GM23248 (cell line): Measurements from ENCODE around the gene SULT1C4.

Experiments used
- EZH2 ChIP-seq: fragments of 200-600 bp; sonication (generic); IDR thresholded peaks from 2 replicates; pipeline ENCODE4 v1.6.1; 2018; ENCODE audit warnings: antibody characterized with exemption, mild to moderate bottlenecking; ENCODE audit not compliant: insufficient read depth, poor library complexity, severe bottlenecking
- EZH2phosphoT487 ChIP-seq: fragments of 200-600 bp; sonication (generic); IDR thresholded peaks from 2 replicates; pipeline ENCODE4 v1.6.1; 2018; ENCODE audit warnings: antibody characterized with exemption, moderate library complexity, mild to moderate bottlenecking, low read depth; ENCODE audit not compliant: insufficient read depth

DNA sequence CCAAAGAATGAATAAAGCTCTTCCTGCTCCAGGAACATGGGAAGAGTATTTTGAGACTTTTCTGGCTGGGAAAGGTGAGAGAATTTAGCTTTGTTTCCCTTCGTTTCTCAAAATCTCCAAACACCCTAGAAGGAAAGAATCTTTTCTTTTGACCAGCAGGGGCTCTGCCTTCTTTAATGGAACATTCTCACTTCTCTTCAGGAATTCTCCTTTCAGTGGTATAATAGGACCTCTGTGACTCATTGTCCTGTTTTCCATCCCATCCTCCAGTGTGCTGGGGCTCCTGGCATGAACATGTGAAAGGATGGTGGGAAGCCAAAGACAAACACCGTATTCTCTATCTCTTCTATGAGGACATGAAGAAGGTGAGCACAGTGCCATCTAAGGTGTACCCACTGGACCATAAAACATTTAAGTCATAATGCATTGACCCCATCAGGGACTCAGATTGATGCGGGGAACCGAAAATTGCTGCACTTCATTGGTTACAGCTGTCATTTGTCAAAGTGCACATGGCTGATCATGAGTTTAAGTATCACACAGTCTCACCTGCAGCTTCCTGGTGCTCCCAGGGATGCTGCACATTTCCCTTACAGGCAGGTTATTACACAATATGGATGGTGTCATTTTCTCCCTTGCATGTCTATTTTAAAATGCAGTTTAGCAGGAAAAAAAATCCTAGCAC is 5.5 kb downstream of the SULT1C4 start:
- TF ChIP-seq EZH2phosphoT487 (no peak), EZH2 (no peak)
